H7 (cell line): ENCODE data around the gene PEBP1. TPM values are rescaled to one million over a fixed set of nuclear protein-coding genes. Genes with fewer than 3 reads are reported as not detected.
A peak's percentile ranks its signal among the peaks of the same experiment; 100 is the strongest.

Experiments
- DNase-seq: peaks from one replicate; pipeline ENCODE4 v3.0.0; 2012
- H3K27me3 ChIP-seq: 2 replicates; pipeline ENCODE4 v1.6.0; 2011; ENCODE audit warnings: mild to moderate bottlenecking, low read length; ENCODE audit not compliant: control insufficient read depth, insufficient read depth
- H3K36me3 ChIP-seq: replicated peaks from 2 replicates; pipeline ENCODE4 v1.5.1; 2011; ENCODE audit warnings: low read length; ENCODE audit not compliant: control insufficient read depth, insufficient read depth
- H3K4me3 ChIP-seq: 2 replicates; pipeline ENCODE4 v1.5.1; 2011; ENCODE audit warnings: low read depth, mild to moderate bottlenecking, control low read depth, low read length, moderate library complexity; ENCODE audit not compliant: insufficient read depth
- total RNA-seq: library from RNA; depleted of rRNA; stranded (reverse); fragments of >200 nt; shearing (Covaris generic); gene quantifications from 2 replicates; pipeline ENCODE4 v1.2.3, GENCODE V29; 2014; rRNA removed

Gene PEBP1
- 338 and 372 TPM in 2 replicates for total RNA-seq

DNA sequence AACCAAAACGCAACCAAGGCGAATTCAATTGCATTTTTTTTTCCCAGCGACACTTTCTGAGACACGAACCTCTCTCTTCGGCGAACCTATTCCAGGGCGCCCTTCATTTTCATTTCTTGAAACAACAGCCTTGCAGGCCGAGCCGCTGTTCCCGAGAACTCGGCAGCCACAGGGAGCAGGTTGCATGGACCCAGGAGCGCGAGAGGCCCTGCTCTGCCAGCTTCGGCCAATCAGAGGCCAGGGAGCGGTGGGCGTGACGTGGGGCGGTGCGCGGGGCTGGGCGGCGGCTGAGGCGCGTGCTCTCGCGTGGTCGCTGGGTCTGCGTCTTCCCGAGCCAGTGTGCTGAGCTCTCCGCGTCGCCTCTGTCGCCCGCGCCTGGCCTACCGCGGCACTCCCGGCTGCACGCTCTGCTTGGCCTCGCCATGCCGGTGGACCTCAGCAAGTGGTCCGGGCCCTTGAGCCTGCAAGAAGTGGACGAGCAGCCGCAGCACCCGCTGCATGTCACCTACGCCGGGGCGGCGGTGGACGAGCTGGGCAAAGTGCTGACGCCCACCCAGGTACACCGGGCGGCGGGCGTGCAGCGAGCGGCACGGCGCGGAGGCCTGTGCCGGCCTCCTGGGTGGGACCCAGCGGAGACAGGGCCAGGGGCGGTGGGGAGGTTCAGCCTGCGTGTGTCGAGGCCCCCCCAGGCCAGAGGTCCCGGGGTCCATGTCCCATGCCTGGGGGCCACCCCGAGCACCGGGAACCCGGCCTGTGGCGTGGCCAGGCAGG lies at the start of gene PEBP1:
Gene PEBP1 (plus strand): TSS at position 337 of the 771 bp plus-strand sequence. CDS start 86 bp downstream, at position 423.
- Histone ChIP-seq H3K27me3 (no peaks in the 10 kb centered on the region), H3K36me3 (peaks cover 17% of the 10 kb centered on the region), H3K4me3 (peak within 1 kb of the TSS; percentile 90)
- DNase-seq, result peak; percentile 96

GRCh38 chr12:118089782-118090181 lies 46.1 kb upstream of the PEBP1 start:
- H3K27me3 ChIP-seq, result no peaks in the 10 kb centered on the region
- no peak overlapping the region for H3K4me3 ChIP-seq
- H3K36me3 ChIP-seq, result peaks cover 9% of the 10 kb centered on the region
- no peak for DNase-seq

- Histone ChIP-seq H3K36me3 (peaks cover 14% of the 10 kb centered on the region), H3K27me3 (no peaks in the 10 kb centered on the region), H3K4me3 (no peak overlapping the region)
- no peak for DNase-seq
Observed at GRCh38 chr12:118094039-118094438, 41.9 kb upstream of the PEBP1 start.

DNA sequence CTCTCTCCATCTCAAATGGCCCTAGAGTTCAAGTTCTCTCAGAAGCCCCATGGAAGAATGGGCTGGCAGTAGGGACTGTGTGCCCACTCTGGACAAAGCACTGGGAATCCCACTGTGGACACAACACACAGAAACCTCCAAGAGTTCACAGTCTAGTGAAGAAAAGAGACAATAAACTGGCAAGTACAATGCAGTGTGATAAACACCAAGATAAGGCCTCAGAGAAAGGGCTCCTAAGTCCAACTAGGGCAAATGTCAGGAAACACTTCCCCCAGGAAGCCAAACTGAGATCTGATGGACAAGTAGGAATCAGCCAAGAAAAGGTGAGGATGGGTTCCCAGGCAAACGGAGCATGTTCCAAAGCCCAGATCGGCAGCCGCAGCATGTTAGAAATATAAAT lies 37.5 kb upstream of the PEBP1 start:
- no peak for DNase-seq
- peaks cover 8% of the 10 kb centered on the region for H3K36me3 ChIP-seq

DNA sequence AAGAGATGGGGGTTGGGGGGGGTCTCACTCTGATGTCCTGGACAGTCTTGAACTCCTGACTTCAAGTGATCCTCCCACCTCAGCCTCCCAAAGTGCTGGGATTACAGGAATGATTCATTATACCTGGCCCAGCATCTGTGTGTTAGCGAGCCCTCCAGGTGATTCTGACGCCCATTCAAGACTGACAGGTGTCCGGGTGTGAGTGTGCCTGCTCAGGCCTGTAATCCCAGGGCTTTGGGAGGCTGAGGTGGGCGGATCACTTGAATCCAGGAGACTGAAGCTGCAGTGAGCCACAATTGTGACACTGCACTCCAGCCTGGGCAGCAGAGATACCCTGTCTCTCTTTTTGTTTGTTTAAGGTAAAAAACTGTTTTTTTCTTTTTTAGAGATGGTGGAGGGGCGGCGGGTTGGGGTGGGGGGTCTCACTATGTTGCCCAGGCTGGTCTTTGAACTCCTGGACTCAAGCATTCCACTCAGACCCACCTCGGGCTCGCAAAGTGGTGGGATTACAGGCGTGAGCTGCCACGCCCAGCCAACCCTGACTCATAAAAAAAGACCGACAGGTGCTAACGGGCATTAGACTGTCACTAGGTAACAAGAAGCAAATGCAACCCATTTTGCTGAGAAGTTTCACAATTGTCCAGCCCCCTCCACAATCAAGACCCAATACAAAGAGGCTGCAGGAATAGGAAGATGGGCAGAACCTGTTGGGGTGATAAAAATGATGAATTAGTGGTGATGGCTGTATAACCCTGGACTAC lies 36.8 kb upstream of the PEBP1 start:
- Histone ChIP-seq H3K4me3 (no peak overlapping the region), H3K27me3 (no peaks in the 10 kb centered on the region), H3K36me3 (peaks cover 6% of the 10 kb centered on the region)
- DNase-seq, result no peak

More for the DNA sequence above, 37.5 kb upstream of the PEBP1 start:
- Histone ChIP-seq H3K4me3 (no peak overlapping the region), H3K27me3 (no peaks in the 10 kb centered on the region)

DNA sequence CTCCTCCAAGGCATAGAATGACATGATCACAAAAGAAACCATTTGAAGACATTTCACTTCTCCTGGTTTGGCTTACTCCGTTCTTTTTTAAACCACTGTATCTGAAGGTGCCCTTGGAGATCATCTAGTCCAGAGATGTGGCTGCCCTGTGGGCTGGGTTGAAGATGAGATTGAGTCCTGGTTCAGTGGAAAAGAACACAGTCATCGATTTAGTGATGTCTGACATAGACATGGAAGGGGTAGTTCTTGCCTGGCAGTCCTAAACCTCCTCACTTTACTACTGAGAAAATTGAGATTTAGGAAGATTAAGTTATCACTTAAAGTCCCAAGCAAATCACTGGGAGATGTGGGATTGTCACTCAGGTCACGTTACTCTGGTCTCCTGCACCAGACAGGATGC lies 34.9 kb upstream of the PEBP1 start:
- H3K36me3 ChIP-seq, result peaks cover 1% of the 10 kb centered on the region
- no peak overlapping the region for H3K4me3 ChIP-seq
- DNase-seq, result no peak

GRCh38 chr12:118102070-118102469 lies 33.9 kb upstream of the PEBP1 start:
- H3K4me3 ChIP-seq, result peak overlapping the region; percentile 96; the same call in 1 of the 2 replicates
- no peaks in the 10 kb centered on the region for H3K27me3 ChIP-seq
- peak; percentile 61 for DNase-seq
- H3K36me3 ChIP-seq, result peaks cover 1% of the 10 kb centered on the region

More for the DNA sequence above, 34.9 kb upstream of the PEBP1 start:
- H3K27me3 ChIP-seq, result no peaks in the 10 kb centered on the region

DNA sequence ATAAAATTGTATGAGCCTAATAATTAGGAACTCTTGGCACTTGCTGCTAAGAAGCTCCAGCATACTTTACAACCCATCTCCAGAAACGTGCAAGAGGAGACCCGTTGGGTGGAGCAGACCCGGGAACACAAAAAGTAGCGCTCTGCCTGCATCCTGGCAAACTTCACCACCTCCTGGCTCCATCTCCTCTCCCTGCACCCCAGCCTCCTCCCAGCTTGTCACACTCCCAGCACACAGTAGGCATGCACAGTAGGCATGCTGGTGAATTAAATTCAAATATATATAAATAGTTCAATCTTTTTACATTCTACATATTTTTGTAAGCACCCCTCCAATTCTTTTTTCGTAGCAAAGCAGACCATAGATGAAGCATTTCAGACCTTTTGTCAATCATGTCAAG lies 33.3 kb upstream of the PEBP1 start:
- H3K27me3 ChIP-seq, result no peaks in the 10 kb centered on the region
- peak overlapping the region; percentile 96 for H3K4me3 ChIP-seq
- DNase-seq, result peak; percentile 65
- H3K36me3 ChIP-seq, result peaks cover 1% of the 10 kb centered on the region

- DNase-seq, result no peak
Observed at GRCh38 chr12:118103201-118103600, 32.7 kb upstream of the PEBP1 start.

GRCh38 chr12:118103601-118104382 lies 32.1 kb upstream of the PEBP1 start, which contains the start of gene VSIG10:
Gene VSIG10 (minus strand): TSS chr12:118104011. CDS start chr12:118103671, 340 bp downstream.
- peak; percentile 94 for DNase-seq
- no peaks in the 10 kb centered on the region for H3K27me3 ChIP-seq
- peaks cover 1% of the 10 kb centered on the region for H3K36me3 ChIP-seq
- peak within 1 kb of the TSS; percentile 96 for H3K4me3 ChIP-seq

More at GRCh38 chr12:118103201-118103600, 32.7 kb upstream of the PEBP1 start:
- H3K36me3 ChIP-seq, result peaks cover 1% of the 10 kb centered on the region
- H3K4me3 ChIP-seq, result peak overlapping the region; percentile 96
- H3K27me3 ChIP-seq, result no peaks in the 10 kb centered on the region

GRCh38 chr12:118107011-118107410 lies 28.9 kb upstream of the PEBP1 start:
- Histone ChIP-seq H3K27me3 (no peaks in the 10 kb centered on the region), H3K4me3 (no peak overlapping the region), H3K36me3 (no peaks in the 10 kb centered on the region; the same call in 1 of the 2 replicates)
- no peak for DNase-seq

- no peak overlapping the region for H3K4me3 ChIP-seq
- no peaks in the 10 kb centered on the region for H3K36me3 ChIP-seq
- no peaks in the 10 kb centered on the region for H3K27me3 ChIP-seq
- DNase-seq, result no peak
Observed at GRCh38 chr12:118107694-118108093, 28.2 kb upstream of the PEBP1 start.

DNA sequence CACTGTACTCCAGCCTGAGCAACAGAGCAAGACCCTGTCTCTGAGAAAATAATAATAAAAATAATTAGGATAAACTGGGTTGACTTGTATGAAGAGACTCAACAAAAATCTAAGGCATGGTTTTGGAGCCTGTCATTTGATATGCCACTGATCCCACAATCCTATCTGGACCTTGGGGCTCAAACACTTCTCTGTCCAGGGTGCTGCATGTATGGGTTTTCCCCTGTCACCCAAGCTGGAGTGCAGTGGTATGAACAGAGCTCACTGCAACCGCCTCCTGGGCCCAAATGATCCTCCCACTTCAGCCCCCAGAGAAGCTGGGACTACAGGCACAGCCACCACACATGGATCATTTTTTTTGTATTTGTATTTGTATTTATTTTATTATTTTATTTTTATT lies 26.8 kb upstream of the PEBP1 start:
- H3K27me3 ChIP-seq, result no peaks in the 10 kb centered on the region
- H3K36me3 ChIP-seq, result no peaks in the 10 kb centered on the region
- DNase-seq, result no peak
- no peak overlapping the region for H3K4me3 ChIP-seq

GRCh38 chr12:118119449-118119879 lies 16.5 kb upstream of the PEBP1 start:
- H3K27me3 ChIP-seq, result no peaks in the 10 kb centered on the region
- no peak overlapping the region for H3K4me3 ChIP-seq
- peak; percentile 60 for DNase-seq
- no peaks in the 10 kb centered on the region for H3K36me3 ChIP-seq
